H1 (cell line): ENCODE results near the gene MFRP. TPM values are rescaled to one million over a fixed set of nuclear protein-coding genes. Genes with fewer than 3 reads are reported as not detected.

Source experiments
- SAP30 ChIP-seq: fragments of 300-600 bp; sonication (generic); IDR thresholded peaks from 2 replicates; pipeline ENCODE4 v1.7.1; 2012; ENCODE audit warnings: low read length, moderate library complexity, mild to moderate bottlenecking, inconsistent platforms; ENCODE audit not compliant: insufficient read depth, insufficient replicate concordance
- polyA plus RNA-seq, 7 experiments: library from polyadenylated mRNA; depleted of rRNA in 3 of 7; stranded (reverse) in 5 of 7; unstranded in 2 of 7; fragments of >200 nt in 5 of 7; fragments of 200-250 nt in 2 of 7; gene quantifications; 1 replicate in 5 of 7; 2 replicates in 1 of 7; 4 replicates in 1 of 7; pipeline versions ENCODE4 v1.2.1 to v1.2.3, GENCODE V29; 2011 to 2013; ENCODE audit warnings: missing spikeins in 2 of 7, mixed read lengths in 2 of 7
- total RNA-seq: library from RNA; stranded (reverse); fragmentation: NEBNext Ultra II Directional; extraction: Animal tissue kit (Norgen Biotek cat#: 25700); gene quantifications from 2 replicates; pipeline ENCODE4 v1.2.1, GENCODE V29; 2021

MFRP gene
- total and polyA plus RNA-seq, 2 of the 8 experiments (the other 6 are each of a cell fraction or from before 2014, with no cell fraction given) = 0.02 TPM; not detected in 1

DNA sequence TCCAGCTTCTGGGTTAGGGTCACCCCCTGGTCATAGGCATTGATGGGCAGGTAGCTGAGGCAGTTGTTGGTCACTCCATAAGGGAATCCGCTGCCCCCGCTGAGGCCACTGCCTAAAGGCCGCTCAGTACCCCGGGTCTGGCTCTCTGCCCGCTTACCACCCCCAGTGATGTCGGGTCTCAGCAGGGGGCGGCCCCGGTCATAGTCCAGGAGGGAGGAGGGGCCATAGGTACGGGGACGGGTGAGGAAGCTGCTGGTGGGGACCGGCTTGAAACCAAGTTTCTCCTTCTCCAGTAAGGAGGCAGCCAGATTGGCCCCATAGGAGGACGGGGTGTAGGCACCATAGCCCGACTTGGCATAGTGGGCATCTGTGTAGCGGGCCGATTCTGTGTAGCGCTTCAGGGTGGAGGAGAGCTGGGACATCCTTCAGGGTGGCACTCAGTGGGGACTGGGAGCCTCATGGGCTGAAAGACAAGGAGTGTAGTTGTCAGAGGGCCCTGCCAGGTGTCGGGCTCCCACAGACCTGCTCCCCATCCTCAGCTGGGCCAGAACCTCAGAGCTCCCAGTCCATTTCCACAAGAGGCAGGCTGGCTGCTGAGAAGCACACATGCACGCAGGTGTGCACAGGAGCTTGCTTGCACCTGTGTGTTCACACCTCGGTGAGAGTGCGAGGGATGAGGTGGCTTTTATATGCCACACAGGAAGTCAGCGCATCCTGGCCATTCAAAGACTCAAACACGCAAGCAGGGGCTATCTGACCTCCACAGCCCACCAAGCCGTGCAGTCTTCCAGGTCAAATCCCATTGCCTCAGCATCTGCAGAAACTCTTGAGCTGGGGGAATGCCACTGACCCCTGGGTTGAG lies 26.8 kb upstream of the MFRP start (continued):
- no peak for TF ChIP-seq SAP30
